ENCODE results near the gene ZNF786.
"Not testable (repeated sequence)": the region's sequence is repeated elsewhere in the genome, so short reads cannot be mapped to it uniquely, and the experiment has no call there.

ZNF786 gene

DNA sequence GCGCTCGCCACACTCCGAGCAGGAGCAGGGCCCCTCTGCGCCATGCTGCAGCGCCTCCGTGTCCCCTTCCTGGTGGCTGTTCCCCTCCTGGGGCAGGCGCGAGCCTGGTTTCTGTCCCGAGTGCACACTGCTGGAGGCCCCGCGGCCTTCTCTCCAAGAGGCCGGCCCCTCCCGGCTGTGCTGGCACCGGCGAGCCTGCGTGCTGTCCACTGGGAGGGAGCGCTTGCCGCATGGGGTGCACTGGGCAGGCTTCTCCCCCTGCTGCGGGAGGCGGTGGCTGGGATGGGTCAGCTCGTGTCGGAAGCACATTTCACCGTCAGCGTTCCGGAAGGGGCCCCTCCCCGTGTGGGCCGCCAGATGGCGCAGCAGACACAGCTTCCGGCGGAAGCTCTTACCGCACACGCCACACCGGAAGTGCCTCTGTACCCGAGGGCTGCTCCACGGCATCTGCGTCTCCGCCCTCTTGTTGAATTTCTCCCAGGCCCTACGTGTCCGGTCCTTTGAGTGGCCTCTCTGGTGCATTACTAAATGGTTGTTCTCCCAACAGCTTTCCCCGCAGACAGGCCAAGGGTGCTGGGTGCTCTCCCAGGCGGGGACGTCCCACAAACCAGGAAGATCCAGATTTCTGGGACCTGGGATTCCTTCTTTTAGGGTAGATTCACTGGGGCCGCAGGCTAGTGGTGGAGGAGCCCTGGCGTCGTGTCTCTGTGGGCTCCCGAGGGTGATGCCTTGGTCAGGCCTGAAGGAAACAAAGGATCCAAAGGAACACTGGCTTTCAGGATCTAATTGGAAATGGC is 18.7 kb downstream of the ZNF786 start:
- POLR2A ChIA-PET: no interaction called here
- H3K36me3 ChIP-seq (ENCODE audit: control insufficient read depth in 4 of 4, insufficient read depth in 4 of 4, low read length in 3 of 4): peaks cover 7 to 43% (median 29%) of the 10 kb centered on the region in 4 experiments
- CTCF ChIA-PET: interaction anchor here (1.2 to 4.4 kb wide), 7 partner anchors 8 to 126 kb away, joined by 3 to 14 read pairs (median 5); partner anchors contain the start of gene ZNF425
- H3K4me3 ChIP-seq (ENCODE audit: control insufficient read depth in 1 of 7, extremely low read depth in 1 of 7, insufficient read depth in 4 of 7, low read depth in 2 of 7, low read length in 6 of 7): peak overlapping the region in 1 of 7 experiments; percentile 53
- no peaks in the 10 kb centered on the region for H3K9me3 ChIP-seq (ENCODE audit: control extremely low read depth in 1 of 5, control insufficient read depth in 4 of 5, insufficient read depth in 2 of 5, low read depth in 1 of 5, low read length in 4 of 5)
- no peak overlapping the region for H3K27ac ChIP-seq (ENCODE audit: insufficient read depth in 1 of 2, low read depth in 1 of 2, low read length in 2 of 2, poor library complexity in 1 of 2, severe bottlenecking in 2 of 2)
- no peaks in the 10 kb centered on the region for H3K27me3 ChIP-seq (replicated peaks in 2 of 5; ENCODE audit: control insufficient read depth in 4 of 5, insufficient read depth in 5 of 5, low read length in 4 of 5)
- H3K4me1 ChIP-seq (ENCODE audit: control extremely low read depth in 1 of 4, control insufficient read depth in 4 of 4, insufficient read depth in 4 of 4, low read length in 3 of 4): peaks cover 0 to 2% (median 0%) of the 10 kb centered on the region in 4 experiments
- 90% methylated on average over 44 of the region's 46 CpGs for WGBS (ENCODE audit: insufficient coverage)
- DNase-seq: peak; percentile 40 to 90 (median 79)

DNA sequence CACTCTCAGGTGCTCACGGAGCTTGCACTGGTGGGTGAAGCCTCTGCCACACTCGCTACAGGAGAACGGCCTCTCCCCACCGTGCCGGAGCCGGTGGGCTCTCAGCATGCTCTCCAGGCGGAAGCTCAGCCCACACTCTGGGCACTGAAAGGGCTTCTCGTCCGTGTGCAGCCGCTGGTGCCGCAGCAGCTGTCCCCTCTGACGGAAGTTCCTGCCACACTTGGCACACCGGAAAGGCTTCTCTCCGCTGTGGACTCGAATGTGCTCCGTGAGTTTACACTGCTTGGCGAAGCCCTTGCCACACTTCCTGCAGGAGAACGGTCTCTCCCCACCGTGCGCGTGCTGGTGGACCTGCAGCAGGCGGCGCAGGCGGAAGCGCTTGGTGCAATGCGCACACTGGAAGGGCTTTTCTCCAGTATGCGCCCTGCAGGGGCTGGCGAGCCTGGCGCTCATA is 19.3 kb downstream of the ZNF786 start:
- Histone ChIP-seq H3K4me1 (ENCODE audit: control extremely low read depth in 1 of 4, control insufficient read depth in 4 of 4, insufficient read depth in 4 of 4, low read length in 3 of 4) (peaks cover 0 to 2% (median 0%) of the 10 kb centered on the region in 4 experiments), H3K27me3 (replicated peaks in 2 of 5; ENCODE audit: control insufficient read depth in 4 of 5, insufficient read depth in 5 of 5, low read length in 4 of 5) (no peaks in the 10 kb centered on the region), H3K27ac (ENCODE audit: insufficient read depth in 1 of 2, low read depth in 1 of 2, low read length in 2 of 2, poor library complexity in 1 of 2, severe bottlenecking in 2 of 2) (no peak overlapping the region), H3K36me3 (ENCODE audit: control insufficient read depth in 4 of 4, insufficient read depth in 4 of 4, low read length in 3 of 4) (peaks cover 4 to 43% (median 29%) of the 10 kb centered on the region in 4 experiments), H3K4me3 (ENCODE audit: control insufficient read depth in 1 of 7, extremely low read depth in 1 of 7, insufficient read depth in 4 of 7, low read depth in 2 of 7, low read length in 6 of 7) (peak overlapping the region in 1 of 7 experiments; percentile 53), H3K9me3 (ENCODE audit: control extremely low read depth in 1 of 5, control insufficient read depth in 4 of 5, insufficient read depth in 2 of 5, low read depth in 1 of 5, low read length in 4 of 5) (no peaks in the 10 kb centered on the region)
- POLR2A ChIA-PET: no interaction called here
- CTCF ChIA-PET: interaction anchor here (1.1 to 4.4 kb wide), 6 partner anchors 9 to 127 kb away, joined by 3 to 14 read pairs (median 6); partner anchors contain the start of gene ZNF425
- WGBS (ENCODE audit: insufficient coverage): 98% methylated on average over 28 of the region's 29 CpGs
- peak in 2 of 3 donors; percentile 10 to 22 for DNase-seq

DNA sequence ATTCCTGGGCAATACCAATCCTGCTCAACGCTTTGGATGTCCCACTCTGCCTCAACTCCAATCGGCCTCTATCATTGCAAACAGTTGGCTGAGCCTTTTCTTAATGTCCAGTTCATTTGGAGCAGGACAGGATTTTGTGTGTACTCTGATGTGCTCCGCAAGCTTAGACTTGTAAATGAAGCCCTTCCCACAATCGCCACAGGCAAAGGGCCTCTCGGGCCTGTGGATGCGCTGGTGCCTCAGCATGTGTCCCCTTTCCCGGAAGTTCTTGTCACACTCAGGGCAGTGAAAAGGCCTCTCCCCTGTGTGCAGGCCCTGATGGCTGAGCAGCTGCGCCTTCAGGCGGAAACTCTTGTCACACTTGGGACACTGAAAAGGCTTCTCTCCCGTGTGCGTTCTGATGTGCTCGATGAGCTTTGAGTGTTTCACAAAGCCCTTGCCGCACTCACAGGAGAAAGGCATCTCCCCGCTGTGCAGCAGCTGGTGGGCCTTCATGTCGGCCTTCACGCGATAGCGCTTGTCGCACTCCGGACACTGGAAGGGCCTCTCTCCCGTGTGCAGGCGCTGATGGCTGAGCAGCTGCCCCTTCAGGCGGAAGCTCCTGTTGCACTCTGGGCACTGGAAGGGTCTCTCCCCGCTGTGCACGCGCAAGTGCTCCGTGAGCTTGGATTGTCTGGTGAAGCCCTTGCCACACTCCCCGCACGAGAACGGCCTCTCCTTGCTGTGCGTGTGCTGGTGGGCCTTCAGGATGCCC is 20.0 kb downstream of the ZNF786 start:
- over 99% methylated on average over 28 of the region's 31 CpGs for WGBS (ENCODE audit: insufficient coverage)
- H3K4me3 ChIP-seq (ENCODE audit: control insufficient read depth in 1 of 7, extremely low read depth in 1 of 7, insufficient read depth in 4 of 7, low read depth in 2 of 7, low read length in 6 of 7): peak overlapping the region in 1 of 7 experiments; percentile 13
- CTCF ChIA-PET: interaction anchor here (1.1 to 4.4 kb wide), 4 partner anchors 9 to 65 kb away, joined by 5 to 14 read pairs (median 6); partner anchors contain the start of gene ZNF425
- H3K9me3 ChIP-seq (ENCODE audit: control extremely low read depth in 1 of 5, control insufficient read depth in 4 of 5, insufficient read depth in 2 of 5, low read depth in 1 of 5, low read length in 4 of 5): no peaks in the 10 kb centered on the region
- no peak overlapping the region for H3K27ac ChIP-seq (ENCODE audit: insufficient read depth in 1 of 2, low read depth in 1 of 2, low read length in 2 of 2, poor library complexity in 1 of 2, severe bottlenecking in 2 of 2)
- DNase-seq: no peak
- POLR2A ChIA-PET: no interaction called here
- H3K27me3 ChIP-seq (replicated peaks in 2 of 5; ENCODE audit: control insufficient read depth in 4 of 5, insufficient read depth in 5 of 5, low read length in 4 of 5): no peaks in the 10 kb centered on the region
- peaks cover 0 to 2% (median under 1%) of the 10 kb centered on the region in 4 experiments for H3K4me1 ChIP-seq (ENCODE audit: control extremely low read depth in 1 of 4, control insufficient read depth in 4 of 4, insufficient read depth in 4 of 4, low read length in 3 of 4)
- peaks cover 4 to 43% (median 29%) of the 10 kb centered on the region in 4 experiments for H3K36me3 ChIP-seq (ENCODE audit: control insufficient read depth in 4 of 4, insufficient read depth in 4 of 4, low read length in 3 of 4)

DNA sequence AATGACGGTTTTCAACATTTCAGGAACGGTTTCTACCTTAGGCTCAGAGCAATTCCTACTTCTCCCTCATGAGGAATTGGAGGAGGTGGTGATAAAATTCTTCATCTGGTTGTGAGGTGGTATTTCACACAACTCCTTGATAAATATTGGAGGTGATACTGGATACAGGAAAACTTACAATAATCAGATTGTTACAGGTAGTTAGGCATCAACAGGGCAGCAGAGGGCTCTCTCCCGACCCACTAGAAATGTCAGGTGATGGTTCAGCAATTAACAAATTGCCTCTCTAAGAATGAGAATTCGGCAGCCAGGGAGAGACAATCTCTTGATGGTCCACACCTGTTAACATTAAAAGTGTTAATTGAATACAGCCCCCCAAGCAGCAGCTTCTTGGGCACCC is 22.6 kb downstream of the ZNF786 start:
- peaks cover 2 to 35% (median 22%) of the 10 kb centered on the region in 4 experiments for H3K36me3 ChIP-seq (ENCODE audit: control insufficient read depth in 4 of 4, insufficient read depth in 4 of 4, low read length in 3 of 4)
- no peaks in the 10 kb centered on the region for H3K9me3 ChIP-seq (ENCODE audit: control extremely low read depth in 1 of 5, control insufficient read depth in 4 of 5, insufficient read depth in 2 of 5, low read depth in 1 of 5, low read length in 4 of 5)
- peaks cover 0 to 19% (median 2%) of the 10 kb centered on the region in 4 experiments for H3K4me1 ChIP-seq (ENCODE audit: control extremely low read depth in 1 of 4, control insufficient read depth in 4 of 4, insufficient read depth in 4 of 4, low read length in 3 of 4)
- peak; percentile 11 to 26 (median 22) for DNase-seq
- ChIA-PET POLR2A (no interaction called here), CTCF (interaction anchor here (4.4 kb wide), 1 partner anchor 63 kb away, joined by 14 read pairs; no protein-coding TSS in a partner anchor)
- H3K4me3 ChIP-seq (ENCODE audit: control insufficient read depth in 1 of 7, extremely low read depth in 1 of 7, insufficient read depth in 4 of 7, low read depth in 2 of 7, low read length in 6 of 7): no peak overlapping the region
- 69% methylated on average over 2 of the region's 4 CpGs for WGBS (ENCODE audit: insufficient coverage)
- no peak overlapping the region for H3K27ac ChIP-seq (ENCODE audit: insufficient read depth in 1 of 2, low read depth in 1 of 2, low read length in 2 of 2, poor library complexity in 1 of 2, severe bottlenecking in 2 of 2)
- H3K27me3 ChIP-seq (replicated peaks in 2 of 5; ENCODE audit: control insufficient read depth in 4 of 5, insufficient read depth in 5 of 5, low read length in 4 of 5): no peaks in the 10 kb centered on the region

DNA sequence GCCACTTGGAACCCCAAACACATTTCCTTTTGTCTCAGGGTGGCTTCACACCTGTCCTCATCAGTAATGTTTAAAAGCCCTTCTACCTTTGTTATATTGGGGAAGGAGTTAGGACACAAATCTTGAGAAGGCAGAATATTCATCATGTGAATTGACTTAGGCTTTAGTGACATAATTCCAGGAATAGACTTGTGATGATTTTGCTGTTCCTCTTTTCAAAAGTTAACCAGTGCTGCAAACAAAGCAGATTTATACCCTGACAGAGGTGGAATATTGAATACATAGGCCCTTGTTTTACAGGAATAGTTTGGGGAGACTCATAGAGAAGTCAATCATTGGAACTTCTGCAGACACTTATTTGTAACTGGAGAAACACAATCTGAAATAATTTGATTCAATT is 27.0 kb downstream of the ZNF786 start:
- Histone ChIP-seq H3K27me3 (replicated peaks in 2 of 5; ENCODE audit: control insufficient read depth in 4 of 5, insufficient read depth in 5 of 5, low read length in 4 of 5) (no peaks in the 10 kb centered on the region), H3K36me3 (ENCODE audit: control insufficient read depth in 4 of 4, insufficient read depth in 4 of 4, low read length in 3 of 4) (peaks cover 0 to 4% (median 1%) of the 10 kb centered on the region in 4 experiments), H3K27ac (ENCODE audit: insufficient read depth in 1 of 2, low read depth in 1 of 2, low read length in 2 of 2, poor library complexity in 1 of 2, severe bottlenecking in 2 of 2) (no peak overlapping the region), H3K9me3 (ENCODE audit: control extremely low read depth in 1 of 5, control insufficient read depth in 4 of 5, insufficient read depth in 2 of 5, low read depth in 1 of 5, low read length in 4 of 5) (no peaks in the 10 kb centered on the region), H3K4me1 (ENCODE audit: control extremely low read depth in 1 of 4, control insufficient read depth in 4 of 4, insufficient read depth in 4 of 4, low read length in 3 of 4) (peaks cover 0 to 19% (median 2%) of the 10 kb centered on the region in 4 experiments), H3K4me3 (ENCODE audit: control insufficient read depth in 1 of 7, extremely low read depth in 1 of 7, insufficient read depth in 4 of 7, low read depth in 2 of 7, low read length in 6 of 7) (no peak overlapping the region)
- CTCF ChIA-PET: interaction anchor here (2.9 kb wide), 1 partner anchor 35 kb away, joined by 15 read pairs; the partner anchor contains the start of gene PDIA4
- DNase-seq: no peak
- POLR2A ChIA-PET: no interaction called here

DNA sequence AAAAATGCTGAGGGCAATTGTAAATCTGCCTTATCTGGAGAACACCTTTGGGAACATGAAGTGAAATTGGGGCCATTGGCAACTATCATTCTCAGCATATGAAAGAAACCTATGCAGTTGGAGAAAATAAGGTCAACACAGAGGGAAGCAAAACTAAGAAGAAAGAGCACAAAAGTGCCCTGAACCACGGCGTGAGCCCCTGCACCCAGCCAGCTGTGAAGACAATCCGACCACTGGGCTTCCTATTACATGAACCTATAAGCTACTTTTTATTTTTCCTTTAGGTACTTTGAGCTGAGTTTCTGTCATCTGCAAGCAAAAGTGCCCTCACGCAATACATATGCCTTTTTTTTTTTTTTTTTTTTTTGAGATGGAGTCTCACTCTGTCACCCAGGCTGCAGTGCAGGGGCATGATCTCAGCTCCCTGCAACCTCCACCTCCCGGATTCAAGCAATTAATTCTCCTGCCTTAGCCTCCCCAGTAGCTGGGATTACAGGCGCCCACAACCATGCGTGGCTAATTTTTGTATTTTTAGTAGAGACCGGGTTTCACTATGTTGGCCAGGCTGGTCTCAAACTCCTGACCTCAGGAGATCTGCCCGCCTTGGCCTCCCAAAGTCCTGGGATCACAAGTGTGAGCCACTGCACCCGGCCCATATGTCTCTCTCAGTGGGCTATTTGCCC is 28.2 kb downstream of the ZNF786 start:
- DNase-seq; H3K4me3 ChIP-seq (ENCODE audit: control insufficient read depth in 1 of 7, extremely low read depth in 1 of 7, insufficient read depth in 4 of 7, low read depth in 2 of 7, low read length in 6 of 7); H3K36me3 ChIP-seq (ENCODE audit: control insufficient read depth in 4 of 4, insufficient read depth in 4 of 4, low read length in 3 of 4); H3K9me3 ChIP-seq (ENCODE audit: control extremely low read depth in 1 of 5, control insufficient read depth in 4 of 5, insufficient read depth in 2 of 5, low read depth in 1 of 5, low read length in 4 of 5); H3K27ac ChIP-seq (ENCODE audit: insufficient read depth in 1 of 2, low read depth in 1 of 2, low read length in 2 of 2, poor library complexity in 1 of 2, severe bottlenecking in 2 of 2); H3K27me3 ChIP-seq (replicated peaks in 2 of 5; ENCODE audit: control insufficient read depth in 4 of 5, insufficient read depth in 5 of 5, low read length in 4 of 5); POLR2A ChIA-PET: not testable (repeated sequence)
- peaks cover 0 to 19% (median 2%) of the 10 kb centered on the region in 4 experiments for H3K4me1 ChIP-seq (ENCODE audit: control extremely low read depth in 1 of 4, control insufficient read depth in 4 of 4, insufficient read depth in 4 of 4, low read length in 3 of 4)
- 100% methylated on average over 5 of the region's 10 CpGs for WGBS (ENCODE audit: insufficient coverage)
- CTCF ChIA-PET: interaction anchor here (1.0 to 1.6 kb wide), 2 partner anchors 14 to 55 kb away, joined by 3 read pairs; no protein-coding TSS in a partner anchor
